Measurements from ENCODE around the gene CCDC63. TPM values are rescaled to one million over a fixed set of nuclear protein-coding genes. Genes with fewer than 3 reads are reported as not detected.
A peak's percentile ranks its signal among the peaks of the same experiment; 100 is the strongest.
"Not testable (repeated sequence)": the region's sequence is repeated elsewhere in the genome, so short reads cannot be mapped to it uniquely, and the experiment has no call there.

The CCDC63 gene
- total RNA-seq, 1 experiment from 2014 or later: not detected

GRCh38 chr12:110844131-110844530 is 2.7 kb upstream of the CCDC63 start:
- DNase-seq (ENCODE audit: low read depth): no peak

- peak; percentile 13 for DNase-seq (ENCODE audit: low read depth)
These were observed 2.0 kb upstream of the CCDC63 start for GRCh38 chr12:110844551-110845338.

GRCh38 chr12:110845339-110845682 is 1.5 kb upstream of the CCDC63 start:
- DNase-seq (ENCODE audit: low read depth): no peak

GRCh38 chr12:110848314-110848923 is 1.6 kb downstream of the CCDC63 start:
- DNase-seq (ENCODE audit: low read depth): no peak

- DNase-seq (ENCODE audit: low read depth): no peak
These were observed 2.4 kb downstream of the CCDC63 start for GRCh38 chr12:110849221-110849620.

GRCh38 chr12:110849748-110850403 is 3.1 kb downstream of the CCDC63 start:
- peak; percentile 13 for DNase-seq (ENCODE audit: low read depth)

GRCh38 chr12:110850762-110851161 is 4.0 kb downstream of the CCDC63 start:
- DNase-seq (ENCODE audit: low read depth): no peak

GRCh38 chr12:110853836-110854235 is 7.0 kb downstream of the CCDC63 start:
- no peak for DNase-seq (ENCODE audit: low read depth)

- no peak for DNase-seq (ENCODE audit: low read depth)
These were observed 9.8 kb downstream of the CCDC63 start for GRCh38 chr12:110856542-110856941.

- no peak for DNase-seq (ENCODE audit: low read depth)
These were observed 10.7 kb downstream of the CCDC63 start for GRCh38 chr12:110857528-110857927.

- not testable (repeated sequence) for DNase-seq (ENCODE audit: low read depth)
These were observed 11.2 kb downstream of the CCDC63 start for GRCh38 chr12:110857954-110858353.

GRCh38 chr12:110858848-110859247 is 12.1 kb downstream of the CCDC63 start:
- no peak for DNase-seq (ENCODE audit: low read depth)

- no peak for DNase-seq (ENCODE audit: low read depth)
These were observed 14.1 kb downstream of the CCDC63 start for GRCh38 chr12:110860833-110861296.

- DNase-seq (ENCODE audit: low read depth): no peak
These were observed 14.9 kb downstream of the CCDC63 start for GRCh38 chr12:110861729-110862128.

GRCh38 chr12:110862329-110862728 is 15.5 kb downstream of the CCDC63 start:
- no peak for DNase-seq (ENCODE audit: low read depth)

GRCh38 chr12:110863161-110863560 is 16.4 kb downstream of the CCDC63 start:
- no peak for DNase-seq (ENCODE audit: low read depth)

GRCh38 chr12:110865521-110865920 is 18.7 kb downstream of the CCDC63 start:
- no peak for DNase-seq (ENCODE audit: low read depth)

GRCh38 chr12:110869026-110869425 is 22.2 kb downstream of the CCDC63 start:
- DNase-seq (ENCODE audit: low read depth): no peak

- DNase-seq (ENCODE audit: low read depth): no peak
These were observed 23.0 kb downstream of the CCDC63 start for GRCh38 chr12:110869803-110870202.

- DNase-seq (ENCODE audit: low read depth): no peak
These were observed 25.3 kb downstream of the CCDC63 start for GRCh38 chr12:110872100-110872499.

GRCh38 chr12:110874351-110874750 is 27.6 kb downstream of the CCDC63 start:
- no peak for DNase-seq (ENCODE audit: low read depth)

GRCh38 chr12:110874781-110875180 is 28.0 kb downstream of the CCDC63 start:
- DNase-seq (ENCODE audit: low read depth): no peak
